RWPE1 (cell line): Measurements from ENCODE around the gene NR1H2.
A peak's percentile ranks its signal among the peaks of the same experiment; 100 is the strongest.

Experiments
- CTCF ChIA-PET: fragments of 350-600 bp; sonication (Branson Sonifier 250); formaldehyde crosslinking; extraction: SDS; loops from one replicate; lab custom pipeline; 2021; lab: Yijun Ruan, JAX
- POLR2A ChIA-PET: fragments of 400-600 bp; formaldehyde crosslinking; extraction: SDS; loops from one replicate; lab custom pipeline; 2020; ENCODE audit warnings: antibody characterized with exemption; ENCODE audit not compliant: low non-redundant PET; lab: Yijun Ruan, JAX
- DNase-seq: peaks from one replicate; pipeline ENCODE4 v3.0.0; 2012; ENCODE audit warnings: low spot score
- H3K27ac ChIP-seq: fragments of 450-650 bp; 2 replicates; pipeline ENCODE4 v1.5.1; 2017
- TF ChIP-seq, protein P1 (sequence below): fragments of 450-650 bp; conservative IDR thresholded peaks from 2 replicates; pipeline ENCODE4 v1.5.1; 2017; ENCODE audit warnings: low read depth, mild to moderate bottlenecking

The NR1H2 gene

DNA sequence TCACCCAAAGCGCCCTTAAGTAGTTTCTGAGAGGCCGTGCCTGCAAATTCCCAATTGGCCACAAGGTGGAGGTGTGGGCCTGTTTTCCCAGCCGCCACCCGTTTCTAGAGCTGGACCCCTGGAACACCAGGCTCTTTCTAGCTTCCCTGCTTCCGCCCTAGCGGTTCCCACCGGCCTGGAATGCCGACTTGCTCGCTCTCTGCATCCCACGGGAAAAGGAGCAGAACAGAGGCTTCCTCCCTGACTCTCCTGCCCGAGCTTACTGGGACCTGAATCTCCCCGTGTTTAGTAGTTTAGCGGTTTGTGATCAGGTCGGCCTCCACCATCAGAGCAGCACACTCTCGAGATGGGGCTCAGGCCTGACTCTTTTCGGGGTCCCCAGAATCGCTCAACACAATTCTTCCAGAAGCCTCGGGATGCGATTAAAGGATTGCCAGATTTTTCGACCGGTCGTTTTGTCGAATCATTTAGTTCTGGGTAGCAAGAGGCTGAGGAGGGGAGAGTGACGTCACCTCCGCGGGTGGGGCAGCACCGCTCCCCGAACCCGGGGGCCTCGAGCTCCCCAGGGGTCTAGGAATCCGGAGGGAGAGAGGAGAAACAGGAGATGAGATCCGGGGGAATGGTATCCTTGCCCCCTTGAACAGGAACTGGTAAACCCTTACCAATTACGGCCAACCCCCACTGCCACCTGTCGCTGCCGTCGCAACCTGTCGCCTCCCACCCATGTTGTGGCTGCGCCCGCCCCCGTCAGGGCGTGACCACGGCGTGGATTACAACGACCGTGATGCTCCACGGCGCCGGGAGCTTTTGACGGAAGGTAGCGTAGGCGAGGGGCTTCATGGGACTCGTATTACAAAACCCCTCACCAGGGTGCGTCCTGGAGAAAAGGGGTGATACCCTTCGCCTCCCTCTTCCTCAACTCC lies 18.8 kb upstream of the NR1H2 start:
- no peak for DNase-seq
- peak overlapping the region; percentile 40 for H3K27ac ChIP-seq
- ChIA-PET POLR2A (no interaction called here), CTCF (interaction anchor here (0.5 to 1.5 kb wide), 15 partner anchors 11 to 1062 kb away, joined by 3 to 10 read pairs (median 3); partner anchors contain the start of gene NR1H2)
- TF ChIP-seq, protein P1, sequence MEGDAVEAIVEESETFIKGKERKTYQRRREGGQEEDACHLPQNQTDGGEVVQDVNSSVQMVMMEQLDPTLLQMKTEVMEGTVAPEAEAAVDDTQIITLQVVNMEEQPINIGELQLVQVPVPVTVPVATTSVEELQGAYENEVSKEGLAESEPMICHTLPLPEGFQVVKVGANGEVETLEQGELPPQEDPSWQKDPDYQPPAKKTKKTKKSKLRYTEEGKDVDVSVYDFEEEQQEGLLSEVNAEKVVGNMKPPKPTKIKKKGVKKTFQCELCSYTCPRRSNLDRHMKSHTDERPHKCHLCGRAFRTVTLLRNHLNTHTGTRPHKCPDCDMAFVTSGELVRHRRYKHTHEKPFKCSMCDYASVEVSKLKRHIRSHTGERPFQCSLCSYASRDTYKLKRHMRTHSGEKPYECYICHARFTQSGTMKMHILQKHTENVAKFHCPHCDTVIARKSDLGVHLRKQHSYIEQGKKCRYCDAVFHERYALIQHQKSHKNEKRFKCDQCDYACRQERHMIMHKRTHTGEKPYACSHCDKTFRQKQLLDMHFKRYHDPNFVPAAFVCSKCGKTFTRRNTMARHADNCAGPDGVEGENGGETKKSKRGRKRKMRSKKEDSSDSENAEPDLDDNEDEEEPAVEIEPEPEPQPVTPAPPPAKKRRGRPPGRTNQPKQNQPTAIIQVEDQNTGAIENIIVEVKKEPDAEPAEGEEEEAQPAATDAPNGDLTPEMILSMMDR, result peak; percentile 87

DNA sequence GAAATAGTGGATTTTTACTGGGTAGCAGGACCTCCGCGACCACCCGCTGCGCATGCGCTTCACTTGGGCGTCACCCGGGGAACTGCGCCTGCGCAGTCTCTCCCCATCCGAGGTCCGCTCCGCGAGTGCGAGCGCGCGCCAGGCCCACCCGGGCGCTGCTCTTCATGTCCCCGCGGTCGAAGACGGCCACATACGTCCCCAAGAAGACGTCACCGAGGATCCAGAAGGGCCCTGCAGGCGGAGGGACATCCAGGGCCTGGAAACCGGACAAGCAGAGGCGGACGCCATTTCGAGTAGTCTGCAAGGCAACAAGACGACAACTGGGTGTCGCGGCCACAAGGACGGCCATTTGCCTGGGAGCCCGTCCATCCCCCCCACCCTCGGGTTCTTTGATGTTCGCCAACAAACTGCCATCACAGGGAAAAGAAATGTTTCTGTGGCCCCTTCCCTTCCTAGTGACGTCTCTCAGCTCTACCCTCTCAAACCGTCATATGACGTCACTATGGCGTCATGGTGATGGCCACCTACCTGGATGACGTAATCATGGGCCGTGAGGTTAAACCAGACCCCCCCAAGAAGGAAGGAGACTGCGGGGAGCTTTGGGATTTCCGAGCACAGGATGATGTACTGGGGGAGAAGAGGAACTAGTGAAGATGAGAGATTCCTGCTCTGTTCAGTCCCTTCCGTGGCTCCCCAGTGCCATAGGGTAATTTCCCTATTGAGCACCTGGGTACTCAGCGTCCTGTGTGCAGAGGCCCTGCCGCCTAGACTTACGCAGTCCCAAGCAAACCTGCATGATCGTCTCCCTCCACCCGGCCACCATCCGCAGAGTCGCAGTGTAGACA lies 17.6 kb upstream of the NR1H2 start:
- CTCF ChIA-PET, result interaction anchor here (0.6 kb wide), 1 partner anchor 198 kb away, joined by 3 read pairs; no protein-coding TSS in a partner anchor
- DNase-seq, result peak; percentile 79
- TF ChIP-seq, protein P1, result no peak
- POLR2A ChIA-PET, result no interaction called here
- H3K27ac ChIP-seq, result no peak overlapping the region

DNA sequence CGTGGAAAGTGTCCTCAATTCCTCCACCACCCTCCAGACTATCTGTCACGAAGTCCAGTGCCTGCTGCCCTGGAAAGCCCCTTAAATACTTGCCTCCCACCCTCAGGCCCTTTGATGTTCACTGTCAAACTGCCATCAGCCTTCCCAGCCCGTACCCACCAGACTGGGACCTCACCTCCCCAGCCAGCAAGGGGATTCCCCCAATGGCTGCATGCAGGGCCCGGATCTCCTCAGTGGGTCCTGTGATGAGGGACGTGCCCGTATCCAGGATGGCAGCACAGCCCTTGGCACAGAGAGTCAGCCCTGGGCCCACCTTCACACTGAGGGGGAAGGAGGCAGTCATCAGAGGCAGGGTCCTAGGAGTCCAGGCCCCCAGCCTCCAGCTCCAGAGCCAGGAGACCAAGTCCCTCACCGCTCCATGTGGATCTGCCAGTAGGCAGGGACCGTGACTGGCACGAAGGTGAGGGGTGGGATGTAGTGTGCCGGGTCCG lies 16.9 kb upstream of the NR1H2 start:
- H3K27ac ChIP-seq, result no peak overlapping the region
- POLR2A ChIA-PET, result no interaction called here
- CTCF ChIA-PET, result interaction anchor here (1.3 kb wide), 1 partner anchor 10 kb away, joined by 5 read pairs; no protein-coding TSS in a partner anchor

DNA sequence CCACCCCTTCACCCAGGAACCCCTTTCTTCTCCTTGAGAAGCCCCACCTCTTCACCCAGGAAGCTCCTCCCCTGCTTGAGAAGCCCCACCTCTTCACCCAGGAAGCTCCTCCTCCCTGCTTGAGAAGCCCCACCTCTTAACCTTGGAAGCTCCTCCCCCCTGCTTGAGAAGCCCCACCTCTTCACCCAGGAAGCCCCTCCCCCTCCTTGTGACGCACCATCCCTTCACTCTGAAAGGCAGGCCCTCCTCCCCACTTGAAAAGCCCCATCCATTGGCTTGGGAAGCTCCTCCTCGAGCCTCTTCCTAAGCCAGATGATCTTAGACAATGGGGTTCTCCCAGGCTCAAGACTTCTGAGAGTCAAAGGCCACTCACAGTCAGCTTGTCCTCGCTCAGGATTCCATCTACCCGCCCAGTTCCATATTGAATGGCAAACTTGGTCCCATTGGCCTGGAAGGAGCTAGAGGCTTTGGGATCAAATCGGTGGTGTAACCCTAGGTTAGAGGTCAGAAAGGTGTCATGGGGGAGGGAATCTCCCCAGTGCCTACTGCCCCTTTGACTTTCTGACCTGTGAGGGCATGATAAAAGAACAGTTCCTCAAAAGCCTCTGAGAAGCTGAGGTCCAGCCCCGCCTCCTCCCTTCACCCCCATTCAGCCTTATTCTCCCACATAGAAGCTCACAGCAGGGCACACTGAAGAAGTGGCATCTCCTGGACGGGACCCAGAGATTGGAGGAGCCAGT lies 14.8 kb upstream of the NR1H2 start:
- TF ChIP-seq, protein P1, result no peak
- no peak overlapping the region for H3K27ac ChIP-seq
- POLR2A ChIA-PET, result no interaction called here
- CTCF ChIA-PET, result no interaction called here
- DNase-seq, result no peak

More for the DNA sequence above, 16.9 kb upstream of the NR1H2 start:
- TF ChIP-seq, protein P1, result no peak
- DNase-seq, result no peak

DNA sequence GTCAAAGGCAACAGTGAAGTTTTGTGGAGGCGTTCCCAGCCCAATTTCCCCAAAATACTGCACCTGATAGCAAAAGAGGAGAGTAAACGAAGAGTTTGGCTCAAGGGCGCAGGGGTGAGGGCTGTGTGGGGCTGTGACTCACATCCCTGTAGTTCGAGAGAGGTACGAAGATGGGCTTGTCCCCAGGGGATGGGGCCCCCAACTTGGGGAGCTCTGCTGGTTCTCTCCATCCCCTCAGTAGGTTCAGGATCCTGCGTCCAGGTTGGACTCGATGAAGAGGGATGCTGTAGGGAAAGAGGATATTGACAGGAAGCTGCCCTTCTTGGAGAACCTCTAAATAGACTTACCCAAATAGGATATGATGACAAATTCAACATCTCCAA lies 14.2 kb upstream of the NR1H2 start:
- DNase-seq, result no peak
- TF ChIP-seq, protein P1, result no peak
- ChIA-PET CTCF (interaction anchor here (0.8 kb wide), 1 partner anchor 176 kb away, joined by 3 read pairs; no protein-coding TSS in a partner anchor), POLR2A (no interaction called here)
- H3K27ac ChIP-seq, result no peak overlapping the region
